Measurements from ENCODE around the gene GHR. TPM values are rescaled to one million over a fixed set of nuclear protein-coding genes. Genes with fewer than 3 reads are reported as not detected.

Gene GHR
- total RNA-seq, 1 donor from 2014 or later, result 4.4 TPM

DNA sequence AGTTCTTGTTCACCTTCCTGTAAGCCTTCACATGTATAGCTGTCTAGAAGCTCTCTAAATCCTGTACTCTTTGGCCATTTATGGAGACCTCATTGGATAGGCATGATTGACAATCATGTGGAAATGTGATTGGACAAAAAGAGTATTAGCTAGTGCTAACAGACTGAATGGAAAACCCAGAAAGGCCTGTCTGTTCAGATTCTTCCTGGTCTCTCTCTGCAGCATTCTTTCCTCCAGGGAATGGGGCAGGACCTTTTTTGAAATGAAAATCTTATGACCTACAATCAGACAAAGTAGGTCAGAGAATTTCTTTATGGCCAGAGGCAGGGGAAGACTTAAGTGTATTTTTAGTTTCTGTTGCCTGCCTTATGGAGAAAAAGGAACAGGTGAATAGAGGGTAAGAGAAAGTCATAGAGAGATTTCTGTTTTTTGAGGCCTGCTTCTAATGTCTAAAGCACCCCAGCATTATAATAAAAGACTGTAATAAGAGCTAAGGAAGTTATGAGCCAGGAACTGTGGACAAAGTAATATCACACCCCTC is 181.0 kb downstream of the GHR start:
- no peak for DNase-seq (ENCODE audit: low spot score)

DNA sequence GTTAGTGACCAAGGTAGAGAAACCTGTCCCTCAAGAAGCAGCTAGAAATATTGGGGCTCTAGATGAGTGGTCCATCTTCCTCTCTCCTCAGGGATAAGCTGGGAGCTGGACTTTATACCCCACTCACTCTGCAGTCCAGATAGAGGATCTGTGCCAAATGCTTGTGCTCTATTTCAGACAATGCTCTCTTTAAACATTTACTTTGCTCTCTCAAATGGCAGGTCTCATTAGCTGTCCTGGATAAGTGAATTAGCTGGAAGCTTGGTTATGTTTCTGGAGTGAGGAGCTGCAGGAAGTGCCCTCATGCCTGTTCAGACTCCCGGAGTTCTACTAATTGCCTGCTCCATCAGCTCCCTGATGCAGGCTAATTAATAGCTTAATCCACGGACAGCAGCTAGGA is 182.3 kb downstream of the GHR start:
- DNase-seq (ENCODE audit: low spot score), result no peak

DNA sequence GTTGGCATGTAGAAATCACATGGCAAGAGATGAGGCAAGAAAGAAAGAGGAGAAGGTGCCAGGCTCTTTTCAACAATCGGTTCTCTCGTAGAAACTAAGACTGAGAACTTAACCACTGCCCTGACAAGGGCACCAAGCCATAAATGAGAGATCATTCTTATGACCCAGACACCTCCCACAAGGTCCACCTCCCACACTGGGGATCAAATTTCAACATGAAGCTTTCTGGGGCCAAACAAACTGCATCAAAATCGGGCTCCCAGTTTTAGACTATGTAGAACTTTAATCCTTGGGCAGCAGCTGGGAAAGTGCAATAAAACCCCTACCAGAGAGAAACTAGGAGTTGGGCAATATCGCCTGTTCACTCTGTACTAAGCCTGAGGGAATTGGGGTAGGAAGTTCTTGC is 183.2 kb downstream of the GHR start:
- no peak for DNase-seq (ENCODE audit: low spot score)

DNA sequence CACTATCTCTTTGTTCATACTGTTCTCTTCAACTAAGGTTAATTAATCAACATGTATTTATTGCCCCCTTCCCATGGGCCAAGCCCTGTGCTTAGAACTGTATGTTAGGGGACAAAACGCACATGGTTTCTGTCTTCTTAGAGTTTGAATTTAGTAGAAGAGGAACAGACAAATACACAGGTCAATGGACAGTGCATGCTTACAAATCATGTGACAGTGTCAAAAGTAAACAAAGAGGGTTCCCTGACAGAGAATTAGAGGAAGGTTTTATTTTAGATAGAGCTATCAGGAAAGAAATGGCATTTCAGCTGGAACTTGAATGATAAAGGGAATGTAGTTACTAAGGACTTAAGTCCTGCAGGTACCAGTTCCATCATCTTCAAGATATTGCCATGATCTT is 188.2 kb downstream of the GHR start:
- no peak for DNase-seq (ENCODE audit: low spot score)

DNA sequence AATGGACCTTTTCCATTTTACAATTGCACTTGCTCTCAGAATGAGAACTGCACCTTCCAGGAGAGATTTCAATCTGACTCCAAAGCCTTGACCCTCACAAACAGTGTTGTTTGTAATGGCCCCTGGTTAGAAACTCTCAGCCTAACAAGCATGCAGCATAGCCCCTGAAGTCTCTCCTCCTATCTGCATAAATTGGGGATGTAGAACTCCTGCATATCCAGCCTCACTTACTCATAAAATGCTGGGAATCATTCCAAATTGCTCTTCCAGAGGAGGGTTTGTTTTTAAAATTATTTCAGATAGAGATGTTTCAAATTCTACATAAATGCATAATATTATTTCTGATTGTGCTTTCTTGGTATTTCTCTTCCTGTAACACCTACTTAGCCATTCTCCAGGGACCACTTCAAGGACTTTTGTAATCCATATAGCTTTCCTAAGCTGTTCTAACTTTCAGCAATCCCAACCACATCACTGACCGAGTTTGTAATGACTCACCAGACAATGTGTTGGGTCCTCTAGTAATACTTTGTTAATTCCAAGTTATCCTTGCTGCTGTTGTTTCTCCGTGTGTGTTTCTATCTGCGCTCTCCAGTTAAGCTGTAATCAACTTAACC is 189.6 kb downstream of the GHR start:
- DNase-seq (ENCODE audit: low spot score), result no peak

DNA sequence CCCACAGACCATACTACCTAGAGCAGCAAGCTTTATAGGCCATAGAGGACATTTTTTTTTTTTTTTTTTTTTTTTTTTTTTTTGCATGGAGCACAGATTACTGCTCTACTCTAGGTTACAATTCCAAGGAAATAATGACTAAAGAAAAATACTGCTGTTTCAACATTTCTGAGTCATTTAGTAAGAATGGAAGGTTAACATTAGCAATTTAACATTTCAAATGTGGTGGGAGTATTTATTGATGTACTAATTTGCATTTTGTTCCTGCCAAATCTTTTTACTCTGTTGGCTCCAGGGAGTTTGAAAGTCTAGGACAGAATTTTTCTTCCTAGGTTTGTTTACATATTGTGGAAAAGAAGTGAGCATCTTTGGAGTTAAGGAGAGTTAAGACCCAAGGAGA is 191.3 kb downstream of the GHR start:
- DNase-seq (ENCODE audit: low spot score), result no peak

DNA sequence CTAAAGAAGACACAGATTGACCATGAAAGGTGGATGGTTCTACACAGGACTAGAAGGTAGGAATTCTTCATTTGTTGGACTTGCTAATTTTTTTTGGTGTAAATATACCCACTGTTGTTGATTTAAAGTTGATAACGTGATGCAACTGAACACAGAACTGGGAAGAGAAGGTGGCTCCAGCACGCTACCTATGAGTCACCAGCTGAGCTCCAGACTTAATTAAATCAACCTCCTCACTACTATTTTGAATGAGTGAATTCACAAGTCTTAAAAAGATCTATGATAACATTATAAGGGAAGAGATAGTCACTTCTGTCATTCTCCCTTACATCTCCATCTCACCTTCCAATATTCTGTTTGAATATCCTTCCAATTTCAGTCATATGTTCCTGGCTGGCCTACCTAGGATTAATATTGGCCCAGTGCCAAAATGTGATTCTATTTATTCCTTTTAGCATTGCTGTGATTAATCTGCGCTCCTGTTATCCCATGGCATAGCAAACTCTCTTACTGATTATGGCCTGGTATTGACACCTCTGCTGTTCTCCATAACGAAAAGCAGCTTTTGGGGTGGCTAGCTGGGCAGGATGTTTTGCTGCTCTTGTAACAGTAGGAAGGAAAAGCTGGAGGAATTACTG is 197.5 kb downstream of the GHR start:
- DNase-seq (ENCODE audit: low spot score), result no peak

DNA sequence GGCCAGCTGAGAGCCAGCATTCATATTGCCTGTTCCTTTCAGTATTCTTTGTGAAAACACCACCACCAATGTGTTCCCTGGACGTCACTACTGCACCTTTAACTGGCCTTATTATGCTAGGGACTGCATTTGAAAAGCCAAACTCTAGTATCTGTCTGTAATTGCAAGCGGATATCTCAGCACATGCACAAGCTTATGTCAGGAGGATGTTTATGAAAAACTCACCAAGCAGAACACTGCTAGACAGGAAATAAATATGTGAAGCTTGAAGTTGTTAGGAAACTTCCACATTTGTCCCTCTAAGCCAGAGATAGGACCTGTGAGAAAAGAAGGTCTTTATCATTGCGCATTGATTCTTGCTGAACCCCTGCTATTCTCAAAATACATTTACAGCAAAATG is 198.0 kb downstream of the GHR start:
- DNase-seq (ENCODE audit: low spot score), result no peak

DNA sequence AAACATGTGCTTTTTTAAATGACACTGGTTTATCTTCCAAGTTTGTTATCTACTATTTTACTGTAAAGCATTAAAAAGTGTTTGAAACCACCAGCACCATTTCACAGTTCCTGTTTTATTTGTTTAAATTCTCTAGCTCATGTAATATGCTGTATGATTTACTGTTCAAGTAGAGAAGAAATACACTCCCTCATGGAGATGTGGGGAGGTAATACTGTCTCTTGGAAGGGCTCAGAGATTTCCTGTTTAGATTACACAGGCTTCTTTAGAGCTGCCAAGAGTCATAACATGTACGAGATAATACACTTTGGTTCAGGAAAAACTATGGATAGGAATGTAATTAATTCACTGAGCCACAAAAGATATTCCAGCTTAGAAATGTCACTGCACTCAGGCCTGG is 198.4 kb downstream of the GHR start:
- no peak for DNase-seq (ENCODE audit: low spot score)

DNA sequence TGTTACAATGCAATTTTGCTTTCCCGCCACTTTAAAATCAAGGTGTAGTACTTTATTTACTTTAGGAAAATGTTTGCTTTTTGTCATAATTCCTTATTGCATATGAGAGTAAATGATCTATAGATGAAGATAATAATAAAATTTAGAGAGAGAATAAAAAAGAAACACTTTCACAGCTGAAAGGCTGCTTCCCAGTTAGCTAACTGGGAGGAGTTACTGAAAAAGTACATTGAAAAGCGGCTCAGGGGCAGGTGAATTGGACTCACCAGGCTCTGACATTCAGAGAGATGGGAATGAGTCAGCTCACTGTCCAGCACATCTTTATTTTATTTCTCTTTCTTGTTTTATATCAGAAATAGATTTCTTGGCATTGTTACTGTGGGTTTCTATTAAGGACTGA is 201.7 kb downstream of the GHR start:
- DNase-seq (ENCODE audit: low spot score), result no peak

DNA sequence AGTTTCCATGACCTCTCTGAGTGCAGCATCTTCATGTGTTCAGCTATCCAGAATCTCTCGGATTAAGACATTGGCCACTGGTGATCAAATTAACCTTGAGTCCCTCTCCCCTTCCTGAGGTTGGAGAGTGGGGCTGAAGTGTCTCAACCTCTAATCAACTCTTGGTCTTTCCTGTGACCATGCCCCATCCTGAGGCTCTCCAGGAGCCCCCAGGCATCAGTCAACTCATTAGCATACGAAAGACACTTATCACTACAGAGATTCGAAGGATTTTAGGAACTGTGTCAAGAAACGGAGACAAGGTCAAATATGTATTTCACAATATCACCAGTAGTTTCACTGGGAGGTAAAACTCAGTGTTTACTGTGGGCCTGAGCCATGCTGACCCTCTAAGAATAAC is 203.2 kb downstream of the GHR start:
- DNase-seq (ENCODE audit: low spot score), result no peak

DNA sequence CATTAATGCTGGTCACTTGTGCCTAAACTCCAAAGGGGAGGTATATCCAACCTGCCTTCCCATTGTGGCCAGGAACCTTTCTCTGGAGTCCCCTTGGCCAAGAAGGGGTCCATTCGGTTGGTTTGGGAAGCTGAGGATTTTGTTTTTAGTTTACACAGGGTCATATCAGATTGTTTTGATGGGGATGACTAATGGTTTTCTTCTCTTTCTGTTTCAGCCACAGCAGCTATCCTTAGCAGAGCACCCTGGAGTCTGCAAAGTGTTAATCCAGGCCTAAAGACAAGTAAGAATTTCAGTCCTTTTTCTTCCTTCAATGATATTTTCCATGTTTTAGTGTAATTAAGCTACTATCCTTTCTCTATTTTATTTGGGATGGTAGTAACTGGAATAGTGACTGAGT is 205.6 kb downstream of the GHR start:
- DNase-seq (ENCODE audit: low spot score), result no peak

DNA sequence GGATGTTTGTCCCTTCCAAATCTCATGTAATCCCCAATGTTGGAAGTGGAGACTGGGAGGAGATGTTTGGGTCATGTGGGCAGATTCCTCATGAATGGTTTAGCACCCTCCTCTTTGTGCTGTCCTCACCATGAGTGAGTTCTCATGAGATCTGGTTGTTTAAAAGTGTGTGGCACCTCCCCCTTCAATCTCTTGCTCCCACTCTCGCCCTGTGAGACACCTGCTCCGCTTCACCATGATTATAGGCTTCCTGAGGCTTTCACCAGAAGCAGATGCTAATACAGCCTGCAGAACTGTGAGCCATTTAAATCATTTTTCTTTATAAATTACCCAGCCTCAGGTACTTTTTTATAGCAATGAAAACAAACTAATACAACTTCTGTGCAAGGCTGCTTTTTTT is 206.0 kb downstream of the GHR start:
- DNase-seq (ENCODE audit: low spot score), result no peak

DNA sequence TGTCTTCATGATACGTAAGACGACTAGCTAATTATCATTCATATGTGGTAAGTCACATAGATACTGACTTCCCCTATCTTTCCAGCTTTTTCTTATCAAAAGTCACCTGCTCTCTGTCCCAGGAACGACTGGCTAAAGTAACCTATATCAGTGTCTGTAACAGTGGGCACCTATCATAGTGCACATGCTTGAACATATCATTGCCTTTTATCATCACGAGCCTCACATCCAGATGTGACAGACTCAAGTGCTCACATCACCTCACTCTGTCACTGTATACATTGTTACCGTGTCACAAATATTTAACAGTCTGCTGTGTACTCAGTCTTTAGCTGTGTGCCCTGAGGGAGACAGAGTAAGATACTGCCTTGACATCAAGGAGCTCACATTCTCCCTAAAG is 208.0 kb downstream of the GHR start:
- no peak for DNase-seq (ENCODE audit: low spot score)

DNA sequence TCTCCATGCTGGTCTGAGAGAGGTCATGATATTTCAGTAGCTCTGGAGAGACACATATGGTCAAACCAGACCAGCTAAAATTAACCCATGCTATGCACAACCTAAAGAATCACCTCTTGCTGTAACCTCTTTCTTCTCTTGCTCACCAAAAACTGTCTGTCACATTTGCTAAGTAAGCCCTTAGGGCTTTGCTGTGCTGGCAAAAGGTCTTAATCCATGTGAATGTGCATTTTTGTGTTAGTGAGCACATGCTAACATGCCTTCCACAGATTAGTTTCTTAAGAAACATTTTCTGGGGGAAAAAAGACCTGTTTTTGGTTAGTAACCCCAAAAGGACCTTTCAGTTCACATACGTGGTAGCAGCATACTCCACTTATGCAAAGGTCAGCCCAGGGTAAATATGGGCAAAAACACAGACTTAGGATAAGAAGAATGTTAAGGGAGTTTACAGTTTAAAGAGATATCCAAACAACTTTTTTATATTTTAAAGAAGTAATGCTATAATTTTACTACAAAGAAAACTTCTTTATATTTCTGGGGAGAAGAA is 209.2 kb downstream of the GHR start:
- no peak for DNase-seq (ENCODE audit: low spot score)

DNA sequence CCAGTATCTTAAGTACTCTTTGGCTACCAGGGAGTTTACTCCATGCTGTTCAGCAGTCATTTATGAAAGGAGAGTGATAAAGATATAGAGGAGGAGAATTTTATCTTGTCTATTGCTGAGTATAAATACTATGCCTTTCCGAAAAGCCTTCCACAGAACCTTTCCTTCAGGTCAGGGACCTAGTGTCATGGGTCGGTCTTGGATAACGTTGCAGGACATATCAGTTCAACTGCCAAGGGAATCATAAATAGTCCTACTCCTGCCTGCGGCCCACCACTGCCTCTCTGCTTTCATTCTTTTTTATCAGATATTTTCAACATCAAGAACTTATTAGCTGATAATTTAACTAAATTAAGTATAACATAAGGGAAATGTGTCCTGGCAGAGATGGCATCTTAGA is 211.3 kb downstream of the GHR start:
- DNase-seq (ENCODE audit: low spot score), result no peak

DNA sequence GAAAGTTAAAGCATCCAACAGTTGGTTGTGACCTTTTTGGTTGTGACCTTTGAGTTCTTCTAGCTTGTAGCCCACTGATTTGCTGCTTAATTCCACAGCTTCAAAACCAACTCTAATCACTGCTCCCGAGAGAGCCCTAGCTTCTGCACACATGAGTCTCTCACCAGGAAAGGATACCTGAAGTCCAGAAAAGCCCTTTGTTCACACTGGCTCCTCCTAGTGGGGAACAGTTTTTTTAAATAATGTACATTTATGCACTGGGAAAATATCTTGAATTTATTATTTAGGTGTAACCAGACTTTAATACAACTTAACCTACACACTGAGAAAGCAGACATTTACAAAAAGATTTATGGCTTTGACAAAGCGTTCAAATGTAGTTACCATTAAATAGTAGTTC is 213.2 kb downstream of the GHR start:
- no peak for DNase-seq (ENCODE audit: low spot score)

DNA sequence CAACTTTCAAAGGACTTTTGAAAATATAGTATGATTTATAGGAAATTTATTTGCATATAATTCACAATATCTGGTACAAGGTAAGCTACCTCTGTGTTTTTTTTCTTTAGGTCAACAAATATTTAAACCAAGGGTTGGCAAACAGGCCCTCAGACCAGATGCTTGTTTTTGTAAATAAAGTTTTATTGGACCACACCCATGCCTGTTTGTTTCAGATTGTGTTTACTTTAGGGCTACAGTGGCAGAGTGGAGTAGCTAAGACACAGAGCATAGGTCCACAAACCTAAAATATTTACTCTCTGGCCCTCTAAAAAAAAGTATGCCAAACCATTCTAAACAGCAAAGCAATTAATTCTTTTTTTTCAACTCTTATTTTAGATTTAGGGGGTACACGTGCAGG is 213.7 kb downstream of the GHR start:
- no peak for DNase-seq (ENCODE audit: low spot score)

DNA sequence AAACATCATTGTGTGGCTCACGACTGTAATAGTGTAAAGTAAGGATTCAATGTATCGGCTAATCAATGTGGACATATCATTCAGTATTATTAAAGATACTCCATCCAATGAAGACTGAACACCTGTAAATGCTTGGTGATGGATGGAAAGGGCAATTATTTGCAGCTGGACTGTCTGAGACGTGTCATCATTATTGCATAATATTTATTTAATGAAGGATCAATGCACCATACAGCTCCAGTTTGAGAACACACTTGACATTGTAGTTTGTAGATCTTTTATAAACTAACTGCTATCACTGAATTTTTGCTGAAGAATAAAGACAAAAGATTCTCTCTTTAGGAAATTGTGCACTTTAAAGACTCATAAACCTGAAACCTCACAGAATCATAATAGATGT is 215.7 kb downstream of the GHR start:
- DNase-seq (ENCODE audit: low spot score), result no peak

DNA sequence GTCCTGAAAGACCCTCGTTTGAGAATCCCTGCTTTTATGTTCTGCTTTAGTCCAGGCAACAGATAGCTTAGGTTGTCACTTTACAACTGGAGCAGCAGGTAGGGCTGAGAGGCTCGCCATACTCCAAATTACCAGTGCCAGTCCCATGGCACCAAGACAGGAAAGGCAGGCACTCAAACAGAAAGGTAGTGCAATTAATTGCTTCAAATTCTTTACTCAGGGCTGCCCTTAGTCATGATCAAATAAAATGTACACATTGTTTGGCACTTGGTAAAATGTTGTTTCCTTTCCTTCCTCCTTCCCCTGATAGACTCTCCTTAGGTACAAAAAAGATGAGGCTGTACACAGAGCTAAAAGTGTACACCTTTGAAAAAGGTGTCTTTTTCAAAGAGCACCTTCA is 217.6 kb downstream of the GHR start:
- DNase-seq (ENCODE audit: low spot score), result no peak

DNA sequence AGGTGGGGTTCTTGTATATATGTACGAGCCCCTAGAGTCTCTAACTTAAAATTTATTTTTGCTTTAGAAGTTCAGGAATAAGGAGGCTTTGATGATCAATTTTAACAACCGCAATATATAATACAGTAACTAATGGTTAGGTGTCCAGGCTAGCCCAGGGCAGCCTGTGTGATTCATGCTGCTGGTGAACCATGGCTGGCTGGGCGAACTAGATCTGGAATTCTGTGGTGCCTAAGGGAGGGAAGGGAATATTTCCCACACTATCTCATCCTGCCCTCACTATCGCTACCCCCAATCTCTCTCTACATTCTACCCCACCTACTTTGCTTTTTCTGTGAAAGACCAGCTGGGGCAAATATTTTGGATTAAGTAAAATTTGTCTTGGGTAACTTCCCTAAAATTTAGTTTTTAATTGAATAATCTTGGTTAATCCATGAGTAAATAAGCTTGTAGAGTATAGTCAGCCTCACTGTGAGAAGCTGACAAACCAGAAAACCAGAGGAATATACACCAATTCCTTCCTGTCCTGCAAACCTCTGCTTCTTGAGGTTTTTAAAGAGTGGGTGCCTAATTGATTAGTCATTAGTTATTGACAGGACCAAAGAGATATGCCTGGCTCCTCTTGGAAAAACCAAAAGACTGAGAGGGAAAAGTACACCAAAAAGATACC is 218.2 kb downstream of the GHR start:
- DNase-seq (ENCODE audit: low spot score), result no peak

DNA sequence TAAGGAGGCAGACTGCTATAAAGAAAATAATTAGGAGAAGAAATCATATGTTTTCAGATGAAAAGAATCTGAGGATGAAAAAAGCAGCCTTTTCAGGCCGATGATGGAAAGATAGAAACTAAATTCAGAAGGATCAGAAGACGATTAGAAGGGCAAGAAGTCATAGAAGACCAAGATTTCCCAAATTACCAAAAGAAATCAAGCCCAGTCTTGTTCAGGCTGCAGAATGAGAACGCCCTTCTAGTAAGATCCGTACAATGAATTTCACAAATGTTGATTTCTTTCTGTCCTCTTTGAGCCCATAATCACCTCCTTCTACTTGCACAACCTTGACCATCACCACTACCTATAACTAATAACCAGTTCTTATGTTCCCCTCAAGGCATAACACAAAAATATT is 218.8 kb downstream of the GHR start:
- DNase-seq (ENCODE audit: low spot score), result no peak

DNA sequence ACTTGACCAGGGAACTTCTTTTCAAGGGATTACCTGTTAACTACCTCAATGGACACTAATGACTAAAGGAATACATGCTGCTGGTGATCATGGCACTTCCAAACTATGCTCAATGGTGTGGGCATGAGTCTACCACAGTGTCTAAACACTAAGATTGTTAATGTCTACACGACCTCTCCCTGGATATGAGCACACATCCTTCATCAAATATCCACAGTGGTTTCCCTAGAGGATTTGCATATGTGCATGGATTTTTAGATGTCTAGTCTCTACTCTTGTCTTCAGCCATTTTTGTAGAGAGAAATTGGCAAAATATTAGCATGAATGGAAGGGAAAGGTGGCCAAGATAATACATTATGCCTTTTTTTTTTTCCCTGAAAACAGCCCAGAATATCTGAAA is 220.1 kb downstream of the GHR start:
- DNase-seq (ENCODE audit: low spot score), result no peak

Measured in mucosa of gallbladder (tissue), 1 donor.